H1 (cell line): ENCODE results near the gene EEPD1.

ENCODE experiments used
- BRCA1 ChIP-seq: IDR thresholded peaks from 2 replicates; pipeline ENCODE4 v1.6.1; 2012; ENCODE audit warnings: low read depth, low read length, improper control_type of control experiment
- CBX5 ChIP-seq: fragments of 300-800, 300-1000 bp; sonication (generic); IDR thresholded peaks from 2 replicates; pipeline ENCODE4 v1.7.1; 2016; ENCODE audit warnings: antibody characterized with exemption, low read length, low read depth
- EP300 ChIP-seq, 2 experiments: IDR thresholded peaks; 1 replicate in 1 of 2; 2 replicates in 1 of 2; pipeline ENCODE4 v1.6.1; 2011 to 2012; ENCODE audit warnings: low read depth in 2 of 2, low read length in 2 of 2, mild to moderate bottlenecking in 2 of 2, borderline replicate concordance in 1 of 2, inconsistent platforms in 1 of 2, moderate library complexity in 1 of 2
- EZH2 ChIP-seq: fragments of 200-600 bp; sonication (generic); IDR thresholded peaks from 2 replicates; pipeline ENCODE4 v1.7.1; 2012; ENCODE audit warnings: low read depth, mild to moderate bottlenecking, moderate library complexity, low read length, inconsistent platforms; ENCODE audit not compliant: severe bottlenecking
- JUND ChIP-seq: IDR thresholded peaks from 2 replicates; pipeline ENCODE4 v1.6.1; 2011; ENCODE audit warnings: mild to moderate bottlenecking, improper control_type of control experiment, low read length
- POLR2AphosphoS5 ChIP-seq: IDR thresholded peaks from 2 replicates; pipeline ENCODE4 v1.6.1; 2011; ENCODE audit warnings: low read depth, low read length
- SP1 ChIP-seq: IDR thresholded peaks from 2 replicates; pipeline ENCODE4 v1.6.1; 2011; ENCODE audit warnings: low read depth, low read length
- TF ChIP-seq, protein P1 (sequence below), 3 experiments: IDR thresholded peaks; 1 replicate in 2 of 3; 2 replicates in 1 of 3; pipeline versions ENCODE4 v1.5.1 to v1.6.1; 2011; ENCODE audit warnings: low read length in 3 of 3, mild to moderate bottlenecking in 3 of 3, inconsistent platforms in 2 of 3, low read depth in 1 of 3, moderate library complexity in 1 of 3; ENCODE audit not compliant: insufficient read depth in 1 of 3; ENCODE audit errors: control extremely low read depth in 1 of 3

DNA sequence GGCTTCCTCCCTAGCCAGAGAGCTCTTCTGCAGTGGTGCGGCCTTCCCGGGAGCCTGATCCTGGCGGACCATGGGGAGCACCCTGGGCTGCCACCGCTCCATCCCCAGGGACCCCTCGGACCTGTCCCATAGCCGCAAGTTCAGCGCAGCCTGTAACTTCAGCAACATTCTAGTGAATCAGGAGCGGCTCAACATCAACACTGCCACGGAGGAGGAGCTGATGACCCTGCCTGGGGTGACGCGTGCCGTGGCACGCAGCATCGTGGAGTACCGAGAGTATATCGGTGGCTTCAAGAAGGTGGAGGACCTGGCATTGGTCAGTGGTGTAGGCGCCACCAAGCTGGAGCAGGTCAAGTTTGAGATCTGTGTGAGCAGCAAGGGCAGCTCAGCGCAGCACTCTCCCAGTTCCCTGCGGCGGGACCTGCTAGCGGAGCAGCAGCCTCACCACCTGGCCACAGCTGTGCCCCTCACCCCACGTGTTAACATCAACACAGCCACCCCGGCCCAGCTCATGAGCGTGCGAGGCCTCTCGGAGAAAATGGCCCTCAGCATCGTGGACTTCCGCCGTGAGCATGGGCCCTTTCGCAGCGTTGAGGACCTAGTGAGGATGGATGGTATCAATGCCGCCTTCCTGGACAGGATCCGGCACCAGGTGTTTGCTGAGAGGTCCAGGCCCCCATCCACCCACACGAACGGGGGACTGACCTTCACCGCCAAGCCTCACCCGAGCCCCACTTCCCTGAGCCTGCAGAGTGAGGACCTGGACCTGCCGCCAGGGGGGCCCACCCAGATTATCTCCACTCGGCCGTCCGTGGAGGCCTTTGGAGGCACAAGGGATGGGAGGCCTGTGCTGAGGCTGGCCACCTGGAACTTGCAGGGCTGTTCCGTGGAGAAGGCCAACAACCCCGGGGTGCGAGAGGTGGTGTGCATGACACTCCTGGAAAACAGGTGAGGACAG is 1.5 kb downstream of the EEPD1 start:
- TF ChIP-seq CBX5 (no peak), EP300 (IDR thresholded peaks at IDR 0.05; ENCODE audit: borderline replicate concordance in 1 of 2, low read depth in 2 of 2, low read length in 2 of 2) (no peak), JUND (no peak), SP1 (no peak), POLR2AphosphoS5 (no peak), BRCA1 (no peak), EZH2 (no peak)
- TF ChIP-seq, protein P1, sequence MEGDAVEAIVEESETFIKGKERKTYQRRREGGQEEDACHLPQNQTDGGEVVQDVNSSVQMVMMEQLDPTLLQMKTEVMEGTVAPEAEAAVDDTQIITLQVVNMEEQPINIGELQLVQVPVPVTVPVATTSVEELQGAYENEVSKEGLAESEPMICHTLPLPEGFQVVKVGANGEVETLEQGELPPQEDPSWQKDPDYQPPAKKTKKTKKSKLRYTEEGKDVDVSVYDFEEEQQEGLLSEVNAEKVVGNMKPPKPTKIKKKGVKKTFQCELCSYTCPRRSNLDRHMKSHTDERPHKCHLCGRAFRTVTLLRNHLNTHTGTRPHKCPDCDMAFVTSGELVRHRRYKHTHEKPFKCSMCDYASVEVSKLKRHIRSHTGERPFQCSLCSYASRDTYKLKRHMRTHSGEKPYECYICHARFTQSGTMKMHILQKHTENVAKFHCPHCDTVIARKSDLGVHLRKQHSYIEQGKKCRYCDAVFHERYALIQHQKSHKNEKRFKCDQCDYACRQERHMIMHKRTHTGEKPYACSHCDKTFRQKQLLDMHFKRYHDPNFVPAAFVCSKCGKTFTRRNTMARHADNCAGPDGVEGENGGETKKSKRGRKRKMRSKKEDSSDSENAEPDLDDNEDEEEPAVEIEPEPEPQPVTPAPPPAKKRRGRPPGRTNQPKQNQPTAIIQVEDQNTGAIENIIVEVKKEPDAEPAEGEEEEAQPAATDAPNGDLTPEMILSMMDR (IDR thresholded peaks at IDR 0.05; ENCODE audit: control extremely low read depth in 1 of 3, insufficient read depth in 1 of 3, low read depth in 1 of 3, low read length in 3 of 3) = no peak
